ENCODE measurements around the gene RAB42.

- TF ChIP-seq, protein P1, sequence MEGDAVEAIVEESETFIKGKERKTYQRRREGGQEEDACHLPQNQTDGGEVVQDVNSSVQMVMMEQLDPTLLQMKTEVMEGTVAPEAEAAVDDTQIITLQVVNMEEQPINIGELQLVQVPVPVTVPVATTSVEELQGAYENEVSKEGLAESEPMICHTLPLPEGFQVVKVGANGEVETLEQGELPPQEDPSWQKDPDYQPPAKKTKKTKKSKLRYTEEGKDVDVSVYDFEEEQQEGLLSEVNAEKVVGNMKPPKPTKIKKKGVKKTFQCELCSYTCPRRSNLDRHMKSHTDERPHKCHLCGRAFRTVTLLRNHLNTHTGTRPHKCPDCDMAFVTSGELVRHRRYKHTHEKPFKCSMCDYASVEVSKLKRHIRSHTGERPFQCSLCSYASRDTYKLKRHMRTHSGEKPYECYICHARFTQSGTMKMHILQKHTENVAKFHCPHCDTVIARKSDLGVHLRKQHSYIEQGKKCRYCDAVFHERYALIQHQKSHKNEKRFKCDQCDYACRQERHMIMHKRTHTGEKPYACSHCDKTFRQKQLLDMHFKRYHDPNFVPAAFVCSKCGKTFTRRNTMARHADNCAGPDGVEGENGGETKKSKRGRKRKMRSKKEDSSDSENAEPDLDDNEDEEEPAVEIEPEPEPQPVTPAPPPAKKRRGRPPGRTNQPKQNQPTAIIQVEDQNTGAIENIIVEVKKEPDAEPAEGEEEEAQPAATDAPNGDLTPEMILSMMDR (IDR thresholded peaks at IDR 0.05 in 8 of 11, conservative IDR thresholded peaks at IDR 0.05 in 3 of 11): no peak
- TF ChIP-seq POLR2A (IDR thresholded peaks at IDR 0.05) (no peak), POLR2AphosphoS5 (IDR thresholded peaks at IDR 0.05) (no peak)
Measured at GRCh38 chr1:28601696-28602095, 9.6 kb downstream of the RAB42 start.

All from spleen (tissue), 7 donors.